Cardiac muscle cell (in vitro differentiated cells and primary cell): ENCODE data around the gene ETFRF1. TPM values are rescaled to one million over a fixed set of nuclear protein-coding genes. Genes with fewer than 3 reads are reported as not detected.

Source experiments
- DNase-seq, 2 donors: peaks; one replicate each; pipeline versions ENCODE4 v3.0.0 to v3.0.0-alpha.2; 2010 to 2017; ENCODE audit warnings: low read depth in 1 of 2, low spot score in 1 of 2
- H3K27ac ChIP-seq: fragments of 200-600 bp; sonication (generic); 2 replicates; pipeline ENCODE4 v1.5.1; 2016
- H3K27me3 ChIP-seq: fragments of 200-600 bp; sonication (generic); 2 replicates; pipeline ENCODE4 v1.6.0; 2016; ENCODE audit warnings: control low read depth
- H3K36me3 ChIP-seq: fragments of 200-600 bp; sonication (generic); 2 replicates; pipeline ENCODE4 v1.5.1; 2016; ENCODE audit warnings: control low read depth
- H3K4me1 ChIP-seq: fragments of 200-600 bp; sonication (generic); 2 replicates; pipeline ENCODE4 v1.8.1; 2017; ENCODE audit warnings: low read depth, mild to moderate bottlenecking, mixed run types
- H3K4me3 ChIP-seq: fragments of 200-600 bp; sonication (generic); 2 replicates; pipeline ENCODE4 v1.5.1; 2016; ENCODE audit warnings: mild to moderate bottlenecking
- H3K9me3 ChIP-seq: fragments of 200-600 bp; sonication (generic); 2 replicates; pipeline ENCODE4 v1.5.1; 2017; ENCODE audit warnings: low read depth, mild to moderate bottlenecking, control low read depth
- polyA plus RNA-seq: library from polyadenylated mRNA; unstranded; fragments of >200 nt; fragmentation: Nextera tagmentation; extraction: Ambion mirVana; gene quantifications from 2 replicates; pipeline ENCODE4 v1.2.1, GENCODE V29; 2016
- total RNA-seq: library from RNA; depleted of rRNA; stranded (reverse); fragments of >200 nt; gene quantifications from 2 replicates; pipeline ENCODE4 v1.2.3, GENCODE V29; 2016
- TF ChIP-seq, protein P1 (sequence below): IDR thresholded peaks from 2 replicates; pipeline ENCODE4 v1.5.1; 2012; ENCODE audit warnings: low read depth, mild to moderate bottlenecking, low read length

ETFRF1 gene
- total and polyA plus RNA-seq, 2 experiments from 2014 or later: 20.8 to 68.5 TPM

DNA sequence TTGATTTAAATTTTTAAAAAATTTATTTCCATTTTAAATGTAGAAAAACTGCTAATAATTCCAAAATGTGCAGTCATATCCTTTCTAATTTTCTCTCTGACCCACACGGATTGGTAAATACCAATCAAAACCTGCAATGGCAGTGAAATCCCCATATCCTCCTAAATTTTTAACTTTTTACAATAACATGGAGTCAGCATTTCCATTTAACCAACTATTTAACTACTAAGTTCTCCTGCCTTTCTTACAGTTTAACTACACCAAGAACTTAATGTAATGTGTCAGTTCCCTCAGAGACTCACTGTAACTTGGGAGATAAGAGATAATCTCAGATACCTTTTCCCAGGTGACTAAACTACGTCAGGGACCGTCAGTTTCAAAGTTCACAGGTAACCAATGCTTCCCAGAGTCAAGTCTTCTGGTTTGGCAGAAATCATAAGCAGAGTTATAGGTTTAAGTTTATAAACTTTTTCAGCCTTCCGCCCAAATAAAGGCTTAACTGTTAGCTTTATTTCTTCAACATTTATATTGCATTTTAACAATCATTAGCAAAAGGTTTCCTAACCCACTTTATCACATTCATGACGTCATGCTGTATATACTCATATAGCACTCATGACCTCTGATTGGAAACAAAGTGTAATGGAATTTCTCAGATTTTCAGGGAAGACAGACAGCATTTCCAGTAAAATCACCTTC lies 48.1 kb downstream of the ETFRF1 start:
- TF ChIP-seq, protein P1, sequence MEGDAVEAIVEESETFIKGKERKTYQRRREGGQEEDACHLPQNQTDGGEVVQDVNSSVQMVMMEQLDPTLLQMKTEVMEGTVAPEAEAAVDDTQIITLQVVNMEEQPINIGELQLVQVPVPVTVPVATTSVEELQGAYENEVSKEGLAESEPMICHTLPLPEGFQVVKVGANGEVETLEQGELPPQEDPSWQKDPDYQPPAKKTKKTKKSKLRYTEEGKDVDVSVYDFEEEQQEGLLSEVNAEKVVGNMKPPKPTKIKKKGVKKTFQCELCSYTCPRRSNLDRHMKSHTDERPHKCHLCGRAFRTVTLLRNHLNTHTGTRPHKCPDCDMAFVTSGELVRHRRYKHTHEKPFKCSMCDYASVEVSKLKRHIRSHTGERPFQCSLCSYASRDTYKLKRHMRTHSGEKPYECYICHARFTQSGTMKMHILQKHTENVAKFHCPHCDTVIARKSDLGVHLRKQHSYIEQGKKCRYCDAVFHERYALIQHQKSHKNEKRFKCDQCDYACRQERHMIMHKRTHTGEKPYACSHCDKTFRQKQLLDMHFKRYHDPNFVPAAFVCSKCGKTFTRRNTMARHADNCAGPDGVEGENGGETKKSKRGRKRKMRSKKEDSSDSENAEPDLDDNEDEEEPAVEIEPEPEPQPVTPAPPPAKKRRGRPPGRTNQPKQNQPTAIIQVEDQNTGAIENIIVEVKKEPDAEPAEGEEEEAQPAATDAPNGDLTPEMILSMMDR: no peak
- H3K4me1 ChIP-seq: no peaks in the 10 kb centered on the region
- no peak overlapping the region for H3K4me3 ChIP-seq
- peak in 1 of 2 donors; percentile 46 for DNase-seq
- peak overlapping the region; percentile 15 for H3K27ac ChIP-seq
- no peaks in the 10 kb centered on the region for H3K27me3 ChIP-seq
- no peaks in the 10 kb centered on the region for H3K9me3 ChIP-seq
- H3K36me3 ChIP-seq: peaks cover 3% of the 10 kb centered on the region

DNA sequence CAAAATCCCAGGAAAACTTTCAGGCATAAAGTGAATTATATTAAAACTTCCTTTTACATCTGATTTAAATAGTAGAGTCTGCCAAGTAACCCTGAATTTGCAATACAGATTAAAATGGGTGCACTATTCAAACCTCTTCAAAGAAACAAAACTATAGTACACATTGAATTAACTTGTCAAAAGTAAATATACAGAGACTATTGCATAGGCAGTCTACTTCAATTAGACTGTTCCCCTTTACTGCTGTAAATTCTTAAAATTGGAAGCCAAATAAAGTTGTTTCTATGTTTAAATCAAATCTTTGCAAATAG lies 48.6 kb downstream of the ETFRF1 start:
- no peaks in the 10 kb centered on the region for H3K9me3 ChIP-seq
- H3K27me3 ChIP-seq: no peaks in the 10 kb centered on the region
- no peak overlapping the region for H3K4me3 ChIP-seq
- no peak for DNase-seq
- H3K4me1 ChIP-seq: no peaks in the 10 kb centered on the region
- TF ChIP-seq, protein P1: no peak
- peak overlapping the region; percentile 15 for H3K27ac ChIP-seq
- peaks cover 3% of the 10 kb centered on the region for H3K36me3 ChIP-seq

DNA sequence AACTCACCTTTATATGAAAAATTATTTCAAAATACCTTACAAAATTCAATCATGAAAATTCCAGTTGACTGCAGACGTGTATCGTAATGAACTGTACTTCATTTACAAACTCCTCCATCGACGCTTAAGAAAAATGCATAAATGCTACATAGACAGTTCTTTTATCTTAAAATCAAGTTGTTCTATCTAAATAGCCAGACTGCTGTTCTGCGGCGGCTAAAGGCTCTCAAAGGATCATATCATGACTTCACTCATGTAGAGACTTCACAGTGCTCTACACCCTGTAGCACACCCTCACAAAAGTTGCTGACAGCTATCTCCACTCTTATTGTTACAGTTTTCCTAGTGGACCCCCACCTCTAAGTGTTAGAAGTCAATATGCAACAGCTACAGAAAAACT lies 50.5 kb downstream of the ETFRF1 start:
- H3K36me3 ChIP-seq: peaks cover 3% of the 10 kb centered on the region

DNA sequence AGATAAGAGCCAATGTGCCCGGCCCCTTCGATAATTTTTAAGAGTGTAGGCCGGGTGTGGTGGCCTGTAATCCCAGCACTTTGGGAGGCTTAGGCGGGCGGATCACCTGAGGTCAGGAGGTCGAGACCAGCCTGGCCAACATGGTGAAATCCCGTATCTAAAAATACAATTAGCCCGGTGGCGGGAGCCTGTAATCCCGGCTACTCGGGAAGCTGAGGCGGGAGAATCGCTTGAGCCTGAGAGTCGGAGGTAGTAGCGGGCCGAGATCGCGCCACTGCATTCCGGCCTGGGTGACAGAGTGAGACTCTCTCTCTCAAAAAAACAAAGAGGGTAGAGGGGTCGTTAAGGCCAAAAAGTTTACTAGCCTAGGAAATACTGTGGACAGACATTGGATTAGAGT lies 53.1 kb downstream of the ETFRF1 start:
- no peak for DNase-seq
- TF ChIP-seq, protein P1: no peak
- no peak overlapping the region for H3K4me3 ChIP-seq

More for the DNA sequence above, 50.5 kb downstream of the ETFRF1 start:
- Histone ChIP-seq H3K27me3 (no peaks in the 10 kb centered on the region), H3K4me3 (no peak overlapping the region), H3K4me1 (no peaks in the 10 kb centered on the region), H3K27ac (no peak overlapping the region), H3K9me3 (no peaks in the 10 kb centered on the region)
- no peak for DNase-seq
- TF ChIP-seq, protein P1: no peak

DNA sequence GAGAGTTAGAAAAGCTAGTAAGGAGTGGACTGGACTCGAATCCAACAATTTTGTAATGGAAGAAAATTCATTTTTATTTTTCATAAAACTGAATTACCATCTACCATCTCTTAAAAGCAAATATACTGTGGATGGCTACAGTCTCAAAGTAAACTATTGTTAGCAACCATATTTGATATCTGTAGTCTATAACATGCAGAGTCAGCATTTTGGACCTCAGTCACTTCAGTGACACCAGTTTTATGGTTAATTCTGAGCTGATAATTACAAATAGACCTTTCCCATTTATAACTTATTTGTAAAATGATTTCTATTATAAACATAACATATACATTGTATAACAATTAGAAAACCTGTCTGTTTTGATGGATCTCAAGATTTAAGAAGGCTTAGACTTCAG lies 53.7 kb downstream of the ETFRF1 start:
- TF ChIP-seq, protein P1: no peak
- Histone ChIP-seq H3K4me3 (no peak overlapping the region), H3K27me3 (no peaks in the 10 kb centered on the region), H3K36me3 (peaks cover 3% of the 10 kb centered on the region), H3K4me1 (no peaks in the 10 kb centered on the region), H3K27ac (no peak overlapping the region), H3K9me3 (no peaks in the 10 kb centered on the region)
- no peak for DNase-seq

More for the DNA sequence above, 53.1 kb downstream of the ETFRF1 start:
- H3K36me3 ChIP-seq: peaks cover 3% of the 10 kb centered on the region
- no peak overlapping the region for H3K27ac ChIP-seq
- no peaks in the 10 kb centered on the region for H3K9me3 ChIP-seq
- H3K4me1 ChIP-seq: no peaks in the 10 kb centered on the region
- no peaks in the 10 kb centered on the region for H3K27me3 ChIP-seq
